OCI-LY3 (cell line): ENCODE results near the gene ERBB3.

ENCODE experiments used
- CTCF ChIP-seq: fragments of 200-600, 300-600 bp; sonication (generic); IDR thresholded peaks from 2 replicates; pipeline ENCODE4 v1.5.1; 2014; ENCODE audit warnings: antibody characterized with exemption, low read length, low read depth
- EZH2phosphoT487 ChIP-seq: fragments of 200-600 bp; shearing (Covaris generic); IDR thresholded peaks from 2 replicates; pipeline ENCODE4 v1.6.1; 2018; ENCODE audit warnings: antibody characterized with exemption, mixed run types, low read depth

GRCh38 chr12:56114084-56114483 is 34.1 kb downstream of the ERBB3 start:
- no peak for TF ChIP-seq EZH2phosphoT487
- no peak for TF ChIP-seq CTCF
